CD4-positive, alpha-beta T cell (primary cell): ENCODE results near the gene OTOGL. TPM values are rescaled to one million over a fixed set of nuclear protein-coding genes. Genes with fewer than 3 reads are reported as not detected.

Experiments used
- ATAC-seq: fragments of 200-7000 bp; cut with Tn5 transposase; one replicate; pipeline ENCODE4 v1.10.0; 2022; ENCODE audit warnings: mild to moderate bottlenecking; ENCODE audit not compliant: poor library complexity
- CTCF ChIA-PET: fragments of 350-600 bp; sonication (Branson Sonifier 250); formaldehyde crosslinking; loops from one replicate; lab custom pipeline; 2021; ENCODE audit warnings: antibody characterized with exemption, inconsistent platforms; lab: Charles Lee
- POLR2A ChIA-PET: fragments of 350-600 bp; sonication (Branson Sonifier 250); formaldehyde crosslinking; loops from one replicate; lab custom pipeline; 2021; ENCODE audit warnings: antibody characterized with exemption, inconsistent platforms; lab: Charles Lee
- DNase-seq, 14 experiments: peaks; one replicate each; pipeline ENCODE4 v3.0.0-alpha.2; 2013 to 2020; ENCODE audit warnings: mixed read lengths in 2 of 14
- H3K27ac ChIP-seq, 2 donors: one replicate each; pipeline versions ENCODE4 v1.5.1 to v1.7.0; 2013; ENCODE audit warnings: low read length in 2 of 2, low read depth in 1 of 2, mild to moderate bottlenecking in 1 of 2
- H3K27me3 ChIP-seq, 2 experiments: 1 replicate in 1 of 2; 2 replicates in 1 of 2; pipeline versions ENCODE4 v1.6.1 to v1.7.0; 2013; ENCODE audit warnings: low read length in 2 of 2, control low read depth in 1 of 2, mild to moderate bottlenecking in 1 of 2, moderate library complexity in 1 of 2; ENCODE audit not compliant: insufficient read depth in 2 of 2, control insufficient read depth in 1 of 2
- H3K36me3 ChIP-seq: one replicate; pipeline ENCODE4 v1.6.1; 2013; ENCODE audit warnings: low read length, control low read depth; ENCODE audit not compliant: insufficient read depth
- H3K4me1 ChIP-seq: one replicate; pipeline ENCODE4 v1.6.1; 2013; ENCODE audit warnings: low read length, control low read depth; ENCODE audit not compliant: insufficient read depth
- H3K4me3 ChIP-seq: one replicate; pipeline ENCODE4 v1.5.1; 2013; ENCODE audit warnings: mild to moderate bottlenecking, low read length, moderate library complexity
- H3K9me3 ChIP-seq, 2 experiments: 1 replicate in 1 of 2; 2 replicates in 1 of 2; pipeline versions ENCODE4 v1.6.1 to v1.7.0; 2013; ENCODE audit warnings: low read length in 2 of 2, mild to moderate bottlenecking in 2 of 2, control low read depth in 1 of 2, moderate library complexity in 1 of 2; ENCODE audit not compliant: control insufficient read depth in 1 of 2, insufficient read depth in 1 of 2
- H3K27ac Mint-ChIP-seq: one replicate; pipeline ENCODE4 v1.8.0; 2020; ENCODE audit warnings: mixed read lengths
- H3K27me3 Mint-ChIP-seq: one replicate; pipeline ENCODE4 v1.8.0; 2021; ENCODE audit warnings: mixed read lengths
- H3K36me3 Mint-ChIP-seq: one replicate; pipeline ENCODE4 v1.8.0; 2021; ENCODE audit warnings: low read depth, mixed read lengths
- H3K4me1 Mint-ChIP-seq: one replicate; pipeline ENCODE4 v1.8.0; 2021; ENCODE audit warnings: low read depth, mixed read lengths
- H3K4me3 Mint-ChIP-seq: one replicate; pipeline ENCODE4 v1.8.0; 2020; ENCODE audit warnings: mild to moderate bottlenecking, mixed read lengths
- H3K9me3 Mint-ChIP-seq: one replicate; pipeline ENCODE4 v1.8.0; 2020; ENCODE audit warnings: mixed read lengths
- CTCF ChIP-seq: fragments of 200-600 bp; IDR thresholded peaks from one replicate; pipeline ENCODE4 v1.8.0; 2022; ENCODE audit warnings: antibody characterized with exemption, mild to moderate bottlenecking
- intact Hi-C, 2 experiments: fragments of 100-400 bp; cut with DNase I in 1 of 2; cut with micrococcal nuclease in 1 of 2; formaldehyde crosslinking; loops; one replicate each; pipeline versions ENCODE4 v1.15.1 to v1.9.0; 2023 to 2025; cut with DNase I, micrococcal nuclease
- total RNA-seq, 174 experiments: library from RNA in 2 of 174; stranded (reverse) in 2 of 174; gene quantifications; one replicate each; pipeline ENCODE4 v1.2.3 and lab custom pipeline; 2021 to 2026

Gene OTOGL
- total RNA-seq, 2 experiments from 2014 or later, result not detected

- Mint-ChIP-seq H3K9me3 (no peaks in the 10 kb centered on the region), H3K4me3 (no peak overlapping the region), H3K4me1 (no peaks in the 10 kb centered on the region), H3K36me3 (no peaks in the 10 kb centered on the region), H3K27ac (no peak overlapping the region), H3K27me3 (peaks cover 20% of the 10 kb centered on the region)
- POLR2A ChIA-PET, result no interaction called here
- ATAC-seq (no peak), DNase-seq (no peak)
- no peak for TF ChIP-seq CTCF
- intact Hi-C loops, result no loop called here
- Histone ChIP-seq H3K9me3 (no peaks in the 10 kb centered on the region), H3K4me1 (no peaks in the 10 kb centered on the region), H3K27ac (no peak overlapping the region), H3K27me3 (no peaks in the 10 kb centered on the region), H3K4me3 (no peak overlapping the region), H3K36me3 (no peaks in the 10 kb centered on the region)
- CTCF ChIA-PET, result no interaction called here
Observed at GRCh38 chr12:80175307-80175930, 76.1 kb downstream of the OTOGL start.

GRCh38 chr12:80176706-80177105 is 77.4 kb downstream of the OTOGL start:
- Histone ChIP-seq H3K4me1 (no peaks in the 10 kb centered on the region), H3K27me3 (no peaks in the 10 kb centered on the region), H3K36me3 (no peaks in the 10 kb centered on the region), H3K4me3 (no peak overlapping the region), H3K9me3 (no peaks in the 10 kb centered on the region), H3K27ac (no peak overlapping the region)
- TF ChIP-seq CTCF, result no peak
- H3K27ac Mint-ChIP-seq, result no peak overlapping the region
- intact Hi-C loops, result no loop called here
- no peaks in the 10 kb centered on the region for H3K36me3 Mint-ChIP-seq
- H3K27me3 Mint-ChIP-seq, result peaks cover 20% of the 10 kb centered on the region
- H3K9me3 Mint-ChIP-seq, result no peaks in the 10 kb centered on the region
- H3K4me1 Mint-ChIP-seq, result no peaks in the 10 kb centered on the region
- ChIA-PET POLR2A (no interaction called here), CTCF (no interaction called here)
- DNase-seq (no peak), ATAC-seq (no peak)
- H3K4me3 Mint-ChIP-seq, result no peak overlapping the region

GRCh38 chr12:80178846-80179245 is 79.5 kb downstream of the OTOGL start:
- H3K27me3 ChIP-seq, result no peaks in the 10 kb centered on the region
- no peaks in the 10 kb centered on the region for H3K36me3 ChIP-seq
- ChIA-PET POLR2A (no interaction called here), CTCF (no interaction called here)
- H3K9me3 Mint-ChIP-seq, result no peaks in the 10 kb centered on the region
- H3K27me3 Mint-ChIP-seq, result peaks cover 13% of the 10 kb centered on the region
- no peaks in the 10 kb centered on the region for H3K36me3 Mint-ChIP-seq
- no peak overlapping the region for H3K4me3 ChIP-seq
- DNase-seq (no peak), ATAC-seq (no peak)
- no peak overlapping the region for H3K4me3 Mint-ChIP-seq
- H3K4me1 Mint-ChIP-seq, result no peaks in the 10 kb centered on the region
- H3K9me3 ChIP-seq, result no peaks in the 10 kb centered on the region
- intact Hi-C loops, result no loop called here
- H3K27ac ChIP-seq, result no peak overlapping the region
- TF ChIP-seq CTCF, result no peak
- H3K27ac Mint-ChIP-seq, result no peak overlapping the region
- H3K4me1 ChIP-seq, result no peaks in the 10 kb centered on the region
